Gastroesophageal sphincter (tissue), 3 donors: ENCODE measurements around the gene EMILIN3.

ENCODE experiments used
- CTCF ChIP-seq, 4 experiments: fragments of 200-600 bp in 2 of 4; fragments of 450-650 bp in 2 of 4; sonication (generic) in 1 of 4; IDR thresholded peaks; one replicate each; pipeline ENCODE4 v1.5.1; 2017 to 2019; ENCODE audit warnings: antibody characterized with exemption in 4 of 4, mild to moderate bottlenecking in 2 of 4, moderate library complexity in 2 of 4
- POLR2A ChIP-seq, 2 donors: fragments of 450-650 bp; IDR thresholded peaks; one replicate each; pipeline ENCODE4 v1.6.1; 2017; ENCODE audit warnings: antibody characterized with exemption in 2 of 2, mild to moderate bottlenecking in 2 of 2, moderate library complexity in 1 of 2

GRCh38 chr20:41387444-41387851 lies 20.8 kb upstream of the EMILIN3 start:
- TF ChIP-seq CTCF (IDR thresholded peaks at IDR 0.05): no peak
- TF ChIP-seq POLR2A (IDR thresholded peaks at IDR 0.05): no peak
